Measurements from ENCODE around the gene SPATA21. TPM values are rescaled to one million over a fixed set of nuclear protein-coding genes. Genes with fewer than 3 reads are reported as not detected.

SPATA21 gene
- total and polyA plus RNA-seq, 2 donors (not counting 3 experiments of a cell fraction or from before 2014, with no cell fraction given): not detected

DNA sequence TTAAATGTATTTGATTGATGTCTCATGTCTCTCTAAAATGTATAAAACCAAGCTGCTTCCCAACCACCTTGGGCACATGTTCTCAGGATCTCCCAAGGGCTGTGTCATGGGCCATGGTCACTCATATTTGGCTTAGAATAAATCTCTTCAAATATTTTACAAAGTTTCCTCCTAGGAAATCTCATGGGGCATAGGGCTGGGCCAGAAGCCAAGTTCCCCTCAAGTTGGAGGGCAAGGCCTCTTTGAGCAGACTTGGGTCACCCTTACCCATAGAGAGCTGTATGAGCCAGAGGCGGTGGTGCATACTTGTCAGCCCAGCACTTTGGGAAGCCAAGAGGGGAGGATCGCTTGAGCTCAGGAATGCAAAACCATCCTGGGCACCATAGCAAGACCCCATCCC lies 82.6 kb downstream of the SPATA21 start:
- Histone ChIP-seq H4K20me1 (replicated peaks; ENCODE audit: control insufficient read depth, extremely low read depth, insufficient read depth, low read length) (no peaks in the 10 kb centered on the region), H3K4me2 (ENCODE audit: insufficient read depth, low read length) (no peak overlapping the region), H3K36me3 (ENCODE audit: control insufficient read depth in 2 of 2, extremely low read depth in 1 of 2, insufficient read depth in 2 of 2, low read length in 2 of 2) (no peaks in the 10 kb centered on the region), H2AFZ (ENCODE audit: low read depth, low read length) (no peak overlapping the region), H3K4me1 (ENCODE audit: control insufficient read depth, extremely low read depth, insufficient read depth, low read length) (peaks cover 18% of the 10 kb centered on the region), H3K9ac (replicated peaks; ENCODE audit: extremely low read depth, insufficient read depth, low read length) (no peak overlapping the region), H3K9me1 (replicated peaks; ENCODE audit: control insufficient read depth, extremely low read depth, insufficient read depth, low read length) (no peaks in the 10 kb centered on the region), H3K79me2 (ENCODE audit: control insufficient read depth, insufficient read depth, low read length) (peaks cover 23% of the 10 kb centered on the region), H3K27ac (ENCODE audit: insufficient read depth, low read depth, low read length) (no peak overlapping the region), H3K4me3 (replicated peaks in 1 of 3; ENCODE audit: insufficient read depth in 1 of 3, low read depth in 1 of 3, low read length in 3 of 3) (no peak overlapping the region), H3K27me3 (ENCODE audit: control insufficient read depth in 2 of 2, insufficient read depth in 2 of 2, low read length in 2 of 2) (no peaks in the 10 kb centered on the region), H3K9me3 (replicated peaks; ENCODE audit: control insufficient read depth, insufficient read depth, low read length) (no peaks in the 10 kb centered on the region)
- CTCF ChIA-PET: interaction anchor here (1.0 to 6.3 kb wide), 5 partner anchors 8 to 275 kb away, joined by 3 to 76 read pairs (median 4); partner anchors contain the start of gene CPLANE2
- no TSS peak for BruUV-seq (replicated peaks)
- dilution Hi-C loops (cut with MboI; ENCODE audit: extremely low pct_ligation_motif_present, low sequenced_read_pairs): no loop called here
- no peak for FAIRE-seq
- no peak for DNase-seq (ENCODE audit: low read depth, low spot score)
- TF ChIP-seq MAX (IDR thresholded peaks at IDR 0.05; ENCODE audit: insufficient read depth, insufficient read length) (no peak), FOS (IDR thresholded peaks at IDR 0.05; ENCODE audit: borderline replicate concordance, insufficient read depth, low read length) (no peak), MYC (IDR thresholded peaks at IDR 0.05; ENCODE audit: low read depth, low read length) (no peak), EZH2 (IDR thresholded peaks at IDR 0.05; ENCODE audit: borderline replicate concordance, low read depth, low read length, severe bottlenecking) (no peak), GATA2 (IDR thresholded peaks at IDR 0.05; ENCODE audit: insufficient read depth, insufficient read length, low read depth, low read length) (no peak), JUN (IDR thresholded peaks at IDR 0.05; ENCODE audit: borderline replicate concordance, insufficient read depth, insufficient read length, low read depth) (no peak), POLR2AphosphoS5 (IDR thresholded peaks at IDR 0.05; ENCODE audit: insufficient read depth, low read depth, low read length) (no peak), POLR2A (IDR thresholded peaks at IDR 0.05; ENCODE audit: low read depth, low read length) (no peak), CTCF (IDR thresholded peaks at IDR 0.05; ENCODE audit: extremely low read depth in 1 of 2, insufficient read depth in 1 of 2, low read depth in 1 of 2, low read length in 2 of 2) (no peak)
- intact Hi-C loops (cut with micrococcal nuclease): loop anchor here (5.0 kb wide), 2 partner anchors 87 to 147 kb away; no protein-coding TSS in a partner anchor
- POLR2A ChIA-PET: no interaction called here
